Stimulated activated CD8-positive, alpha-beta memory T cell treated with anti-CD3 and anti-CD28 coated beads, Interleukin-15, amount 100 ng/mL, for 24 hours (primary cell): ENCODE results near the gene ATG2A.

ENCODE experiments used
- DNase-seq: peaks from one replicate; pipeline ENCODE4 v3.0.0-alpha.2; 2020; ENCODE audit warnings: low read depth

Gene ATG2A

GRCh38 chr11:64870176-64870892 lies 46.7 kb downstream of the ATG2A start:
- no peak for DNase-seq

GRCh38 chr11:64869571-64870175 lies 47.3 kb downstream of the ATG2A start:
- no peak for DNase-seq

- DNase-seq, result no peak
Measured at GRCh38 chr11:64868904-64869570, 48.0 kb downstream of the ATG2A start.

GRCh38 chr11:64867748-64868462 lies 49.1 kb downstream of the ATG2A start:
- no peak for DNase-seq

GRCh38 chr11:64866173-64866491 lies 50.9 kb downstream of the ATG2A start:
- no peak for DNase-seq

GRCh38 chr11:64865286-64866172 lies 51.5 kb downstream of the ATG2A start:
- DNase-seq, result no peak

- no peak for DNase-seq
Measured at GRCh38 chr11:64864473-64865285, 52.3 kb downstream of the ATG2A start.

GRCh38 chr11:64864135-64864472 lies 52.9 kb downstream of the ATG2A start:
- no peak for DNase-seq

- no peak for DNase-seq
Measured at GRCh38 chr11:64863391-64864060, 53.5 kb downstream of the ATG2A start.

- no peak for DNase-seq
Measured at GRCh38 chr11:64862987-64863390, 54.0 kb downstream of the ATG2A start.

GRCh38 chr11:64861227-64861975 lies 55.6 kb downstream of the ATG2A start:
- no peak for DNase-seq

GRCh38 chr11:64859542-64860414 lies 57.2 kb downstream of the ATG2A start:
- no peak for DNase-seq

GRCh38 chr11:64858467-64859263 lies 58.3 kb downstream of the ATG2A start:
- DNase-seq, result no peak

GRCh38 chr11:64857485-64857884 lies 59.5 kb downstream of the ATG2A start:
- DNase-seq, result no peak

GRCh38 chr11:64856382-64857227 lies 60.4 kb downstream of the ATG2A start:
- DNase-seq, result no peak

GRCh38 chr11:64855596-64856304 lies 61.3 kb downstream of the ATG2A start:
- DNase-seq, result no peak
